Activated naive CD8-positive, alpha-beta T cell treated with anti-CD3 and anti-CD28 coated beads, Interleukin-2, amount 10 ng/mL, durations not matched to agents 7 days and 5 days (primary cell): ENCODE results near the gene APBB2. TPM values are rescaled to one million over a fixed set of nuclear protein-coding genes. Genes with fewer than 3 reads are reported as not detected.

Source experiments
- ATAC-seq: fragments of 150-1000 bp; cut with Tn5 transposase; one replicate; pipeline ENCODE4 v1.10.0; 2021; ENCODE audit warnings: low read depth, moderate library complexity
- POLR2A ChIA-PET: fragments of 350-600 bp; sonication (Branson Sonifier 250); formaldehyde crosslinking; loops from one replicate; lab custom pipeline; 2021; ENCODE audit warnings: antibody characterized with exemption; lab: Charles Lee
- DNase-seq: peaks from one replicate; pipeline ENCODE4 v3.0.0; 2021
- H3K27ac Mint-ChIP-seq: one replicate; pipeline ENCODE4 v1.8.0; 2022; ENCODE audit warnings: mild to moderate bottlenecking, mixed read lengths
- H3K27me3 Mint-ChIP-seq: one replicate; pipeline ENCODE4 v1.8.0; 2022; ENCODE audit warnings: mild to moderate bottlenecking, moderate library complexity, mixed read lengths
- H3K36me3 Mint-ChIP-seq: one replicate; pipeline ENCODE4 v1.8.0; 2021; ENCODE audit warnings: mild to moderate bottlenecking, mixed read lengths
- H3K4me1 Mint-ChIP-seq: one replicate; pipeline ENCODE4 v1.8.0; 2021; ENCODE audit warnings: mixed read lengths
- H3K4me3 Mint-ChIP-seq: one replicate; pipeline ENCODE4 v1.8.0; 2022; ENCODE audit warnings: mild to moderate bottlenecking, moderate library complexity, mixed read lengths
- H3K9me3 Mint-ChIP-seq: one replicate; pipeline ENCODE4 v1.8.0; 2021; ENCODE audit warnings: mixed read lengths
- total RNA-seq, 2 experiments: library from RNA; stranded (reverse); gene quantifications; one replicate each; pipeline ENCODE4 v1.2.3, GENCODE V29; 2021

Gene APBB2
- total RNA-seq, 2 experiments from 2014 or later: 0.96 to 2.0 TPM

GRCh38 chr4:40969501-40969900 lies 244.8 kb downstream of the APBB2 start:
- DNase-seq (no peak), ATAC-seq (no peak)
- H3K4me1 Mint-ChIP-seq: no peaks in the 10 kb centered on the region
- peaks cover 13% of the 10 kb centered on the region for H3K27me3 Mint-ChIP-seq
- POLR2A ChIA-PET: no interaction called here
- H3K27ac Mint-ChIP-seq: no peak overlapping the region
- no peaks in the 10 kb centered on the region for H3K36me3 Mint-ChIP-seq
- H3K9me3 Mint-ChIP-seq: no peaks in the 10 kb centered on the region
- H3K4me3 Mint-ChIP-seq: no peak overlapping the region

GRCh38 chr4:40967550-40967949 lies 246.8 kb downstream of the APBB2 start:
- POLR2A ChIA-PET: no interaction called here
- DNase-seq (no peak), ATAC-seq (no peak)
- no peak overlapping the region for H3K4me3 Mint-ChIP-seq
- H3K9me3 Mint-ChIP-seq: no peaks in the 10 kb centered on the region
- H3K27ac Mint-ChIP-seq: no peak overlapping the region
- no peaks in the 10 kb centered on the region for H3K36me3 Mint-ChIP-seq
- H3K27me3 Mint-ChIP-seq: peaks cover 5% of the 10 kb centered on the region
- H3K4me1 Mint-ChIP-seq: no peaks in the 10 kb centered on the region

GRCh38 chr4:40966091-40966490 lies 248.3 kb downstream of the APBB2 start:
- Mint-ChIP-seq H3K4me3 (no peak overlapping the region), H3K36me3 (no peaks in the 10 kb centered on the region)
- ATAC-seq: no peak

GRCh38 chr4:40963897-40964478 lies 250.4 kb downstream of the APBB2 start:
- POLR2A ChIA-PET: no interaction called here
- Mint-ChIP-seq H3K36me3 (no peaks in the 10 kb centered on the region), H3K9me3 (no peaks in the 10 kb centered on the region), H3K4me1 (no peaks in the 10 kb centered on the region), H3K27ac (no peak overlapping the region), H3K4me3 (no peak overlapping the region), H3K27me3 (no peaks in the 10 kb centered on the region)
- no peak for ATAC-seq
- DNase-seq: no peak

More at GRCh38 chr4:40966091-40966490, 248.3 kb downstream of the APBB2 start:
- Mint-ChIP-seq H3K27ac (no peak overlapping the region), H3K27me3 (peaks cover 4% of the 10 kb centered on the region), H3K4me1 (no peaks in the 10 kb centered on the region), H3K9me3 (no peaks in the 10 kb centered on the region)
- DNase-seq: no peak
- POLR2A ChIA-PET: no interaction called here

GRCh38 chr4:40962551-40963180 lies 251.7 kb downstream of the APBB2 start:
- DNase-seq (no peak), ATAC-seq (no peak)
- POLR2A ChIA-PET: no interaction called here
- no peaks in the 10 kb centered on the region for H3K27me3 Mint-ChIP-seq
- no peaks in the 10 kb centered on the region for H3K9me3 Mint-ChIP-seq
- no peaks in the 10 kb centered on the region for H3K36me3 Mint-ChIP-seq
- H3K27ac Mint-ChIP-seq: no peak overlapping the region
- H3K4me1 Mint-ChIP-seq: no peaks in the 10 kb centered on the region
- H3K4me3 Mint-ChIP-seq: no peak overlapping the region

- ATAC-seq: no peak
- Mint-ChIP-seq H3K4me3 (no peak overlapping the region), H3K27ac (no peak overlapping the region), H3K27me3 (no peaks in the 10 kb centered on the region), H3K9me3 (no peaks in the 10 kb centered on the region), H3K4me1 (no peaks in the 10 kb centered on the region), H3K36me3 (no peaks in the 10 kb centered on the region)
- POLR2A ChIA-PET: no interaction called here
- DNase-seq: no peak
Observed at GRCh38 chr4:40960941-40961340, 253.4 kb downstream of the APBB2 start.

GRCh38 chr4:40957281-40957680 lies 257.1 kb downstream of the APBB2 start:
- no peak overlapping the region for H3K4me3 Mint-ChIP-seq
- H3K36me3 Mint-ChIP-seq: no peaks in the 10 kb centered on the region
- no peaks in the 10 kb centered on the region for H3K27me3 Mint-ChIP-seq
- DNase-seq (no peak), ATAC-seq (no peak)
- POLR2A ChIA-PET: no interaction called here
- no peaks in the 10 kb centered on the region for H3K4me1 Mint-ChIP-seq
- H3K9me3 Mint-ChIP-seq: no peaks in the 10 kb centered on the region
- H3K27ac Mint-ChIP-seq: no peak overlapping the region

- no peaks in the 10 kb centered on the region for H3K9me3 Mint-ChIP-seq
- POLR2A ChIA-PET: no interaction called here
- ATAC-seq: no peak
- H3K36me3 Mint-ChIP-seq: no peaks in the 10 kb centered on the region
- no peak for DNase-seq
- H3K4me3 Mint-ChIP-seq: no peak overlapping the region
- no peaks in the 10 kb centered on the region for H3K4me1 Mint-ChIP-seq
- no peak overlapping the region for H3K27ac Mint-ChIP-seq
- no peaks in the 10 kb centered on the region for H3K27me3 Mint-ChIP-seq
Observed at GRCh38 chr4:40956721-40957255, 257.6 kb downstream of the APBB2 start.

- H3K27ac Mint-ChIP-seq: no peak overlapping the region
- no peak for ATAC-seq
Observed at GRCh38 chr4:40954088-40954668, 260.2 kb downstream of the APBB2 start.

GRCh38 chr4:40953283-40954087 lies 260.9 kb downstream of the APBB2 start:
- Mint-ChIP-seq H3K27ac (no peak overlapping the region), H3K27me3 (peaks cover 3% of the 10 kb centered on the region), H3K4me1 (no peaks in the 10 kb centered on the region), H3K4me3 (no peak overlapping the region), H3K36me3 (no peaks in the 10 kb centered on the region), H3K9me3 (no peaks in the 10 kb centered on the region)
- DNase-seq: no peak
- ATAC-seq: no peak
- POLR2A ChIA-PET: no interaction called here

More at GRCh38 chr4:40954088-40954668, 260.2 kb downstream of the APBB2 start:
- DNase-seq: no peak
- POLR2A ChIA-PET: no interaction called here
- Mint-ChIP-seq H3K9me3 (no peaks in the 10 kb centered on the region), H3K4me1 (no peaks in the 10 kb centered on the region), H3K27me3 (peaks cover 3% of the 10 kb centered on the region), H3K4me3 (no peak overlapping the region), H3K36me3 (no peaks in the 10 kb centered on the region)

GRCh38 chr4:40952672-40953071 lies 261.7 kb downstream of the APBB2 start:
- DNase-seq: no peak
- H3K4me3 Mint-ChIP-seq: no peak overlapping the region
- no peaks in the 10 kb centered on the region for H3K4me1 Mint-ChIP-seq
- no peaks in the 10 kb centered on the region for H3K36me3 Mint-ChIP-seq
- H3K9me3 Mint-ChIP-seq: no peaks in the 10 kb centered on the region
- POLR2A ChIA-PET: no interaction called here
- no peak overlapping the region for H3K27ac Mint-ChIP-seq
- H3K27me3 Mint-ChIP-seq: peaks cover 3% of the 10 kb centered on the region
- ATAC-seq: no peak

GRCh38 chr4:40952217-40952616 lies 262.1 kb downstream of the APBB2 start:
- POLR2A ChIA-PET: no interaction called here
- Mint-ChIP-seq H3K27ac (no peak overlapping the region), H3K9me3 (no peaks in the 10 kb centered on the region), H3K27me3 (peaks cover 3% of the 10 kb centered on the region), H3K4me3 (no peak overlapping the region), H3K36me3 (no peaks in the 10 kb centered on the region), H3K4me1 (no peaks in the 10 kb centered on the region)
- no peak for DNase-seq
- no peak for ATAC-seq

- no peak for DNase-seq
- no peak for ATAC-seq
- no peak overlapping the region for H3K27ac Mint-ChIP-seq
- H3K27me3 Mint-ChIP-seq: peaks cover 3% of the 10 kb centered on the region
- H3K4me1 Mint-ChIP-seq: no peaks in the 10 kb centered on the region
- no peaks in the 10 kb centered on the region for H3K36me3 Mint-ChIP-seq
- POLR2A ChIA-PET: no interaction called here
- no peaks in the 10 kb centered on the region for H3K9me3 Mint-ChIP-seq
- no peak overlapping the region for H3K4me3 Mint-ChIP-seq
Observed at GRCh38 chr4:40951026-40951425, 263.3 kb downstream of the APBB2 start.
